SK-N-SH treated with all-trans-retinoic acid at 6 μM for 48 hours (cell line): Measurements from ENCODE around the gene DES.

Experiments
- ATAC-seq: fragments of 200-7000 bp; cut with Tn5 transposase; 3 replicates; pipeline ENCODE4 v1.9.1; 2020; ENCODE audit warnings: mild to moderate bottlenecking, moderate library complexity
- ARNTL ChIP-seq: fragments of 450-650 bp; formaldehyde crosslinking; IDR thresholded peaks from 2 replicates; pipeline ENCODE4 v1.5.0; 2020; ENCODE audit warnings: low read depth, mild to moderate bottlenecking, moderate library complexity, borderline replicate concordance
- CSDC2 ChIP-seq: fragments of 250-450 bp; sonication (Bioruptor Pico); IDR thresholded peaks from 2 replicates; pipeline ENCODE4 v1.5.0; 2020; ENCODE audit warnings: mild to moderate bottlenecking, moderate library complexity
- ESRRG ChIP-seq: fragments of 250-450 bp; sonication (Bioruptor Pico); IDR thresholded peaks from 2 replicates; pipeline ENCODE4 v1.6.1; 2021; ENCODE audit warnings: mild to moderate bottlenecking
- GLIS3 ChIP-seq: fragments of 250-450 bp; sonication (Bioruptor Pico); IDR thresholded peaks from 2 replicates; pipeline ENCODE4 v1.5.0; 2020; ENCODE audit warnings: mild to moderate bottlenecking, moderate library complexity
- ISL1 ChIP-seq: fragments of 250-450 bp; sonication (Bioruptor Pico); IDR thresholded peaks from 2 replicates; pipeline ENCODE4 v2.1.2; 2022; ENCODE audit warnings: mild to moderate bottlenecking, moderate library complexity
- OSR1 ChIP-seq: fragments of 250-450 bp; sonication (Bioruptor Pico); IDR thresholded peaks from 2 replicates; pipeline ENCODE4 v1.8.0; 2022; ENCODE audit warnings: moderate library complexity, mild to moderate bottlenecking, inconsistent platforms
- PATZ1 ChIP-seq: fragments of 250-450 bp; sonication (Bioruptor Pico); IDR thresholded peaks from 2 replicates; pipeline ENCODE4 v1.8.0; 2020; ENCODE audit warnings: mild to moderate bottlenecking, moderate library complexity, borderline replicate concordance
- PPARA ChIP-seq: fragments of 250-450 bp; sonication (Bioruptor Pico); IDR thresholded peaks from 2 replicates; pipeline ENCODE4 v1.5.0; 2020; ENCODE audit warnings: mild to moderate bottlenecking, borderline replicate concordance
- RARB ChIP-seq: fragments of 250-450 bp; sonication (Bioruptor Pico); IDR thresholded peaks from 2 replicates; pipeline ENCODE4 v1.8.0; 2021; ENCODE audit warnings: mild to moderate bottlenecking, moderate library complexity
- SNAI2 ChIP-seq: fragments of 250-450 bp; sonication (Bioruptor Pico); IDR thresholded peaks from 2 replicates; pipeline ENCODE4 v1.5.0; 2020; ENCODE audit warnings: mild to moderate bottlenecking, moderate library complexity
- TCF4 ChIP-seq: fragments of 250-450 bp; sonication (Bioruptor Pico); IDR thresholded peaks from 2 replicates; pipeline ENCODE4 v1.8.0; 2021; ENCODE audit warnings: mild to moderate bottlenecking, moderate library complexity, borderline replicate concordance
- ZFP30 ChIP-seq: fragments of 450-650 bp; formaldehyde crosslinking; IDR thresholded peaks from 2 replicates; pipeline ENCODE4 v1.5.0; 2022; ENCODE audit warnings: mild to moderate bottlenecking, moderate library complexity
- ZNF565 ChIP-seq: fragments of 450-650 bp; formaldehyde crosslinking; conservative IDR thresholded peaks from 2 replicates; pipeline ENCODE4 v1.5.0; 2020; ENCODE audit warnings: low read depth, mild to moderate bottlenecking, moderate library complexity
- ZNF70 ChIP-seq: fragments of 450-650 bp; formaldehyde crosslinking; IDR thresholded peaks from 2 replicates; pipeline ENCODE4 v1.5.0; 2020; ENCODE audit warnings: mild to moderate bottlenecking, moderate library complexity
- TF ChIP-seq, protein P1 (sequence below): fragments of 250-450 bp; sonication (Bioruptor Pico); IDR thresholded peaks from 2 replicates; pipeline ENCODE4 v1.5.0; 2020; ENCODE audit warnings: mild to moderate bottlenecking, moderate library complexity
- TF ChIP-seq, protein P2 (sequence below): fragments of 250-450 bp; sonication (Bioruptor Pico); IDR thresholded peaks from 2 replicates; pipeline ENCODE4 v1.5.1; 2020; ENCODE audit warnings: low read depth, mild to moderate bottlenecking, moderate library complexity
- TF ChIP-seq, protein P3 (sequence below): fragments of 250-450 bp; sonication (Bioruptor Pico); IDR thresholded peaks from 2 replicates; pipeline ENCODE4 v1.5.1; 2021; ENCODE audit warnings: mild to moderate bottlenecking, moderate library complexity

DES gene

DNA sequence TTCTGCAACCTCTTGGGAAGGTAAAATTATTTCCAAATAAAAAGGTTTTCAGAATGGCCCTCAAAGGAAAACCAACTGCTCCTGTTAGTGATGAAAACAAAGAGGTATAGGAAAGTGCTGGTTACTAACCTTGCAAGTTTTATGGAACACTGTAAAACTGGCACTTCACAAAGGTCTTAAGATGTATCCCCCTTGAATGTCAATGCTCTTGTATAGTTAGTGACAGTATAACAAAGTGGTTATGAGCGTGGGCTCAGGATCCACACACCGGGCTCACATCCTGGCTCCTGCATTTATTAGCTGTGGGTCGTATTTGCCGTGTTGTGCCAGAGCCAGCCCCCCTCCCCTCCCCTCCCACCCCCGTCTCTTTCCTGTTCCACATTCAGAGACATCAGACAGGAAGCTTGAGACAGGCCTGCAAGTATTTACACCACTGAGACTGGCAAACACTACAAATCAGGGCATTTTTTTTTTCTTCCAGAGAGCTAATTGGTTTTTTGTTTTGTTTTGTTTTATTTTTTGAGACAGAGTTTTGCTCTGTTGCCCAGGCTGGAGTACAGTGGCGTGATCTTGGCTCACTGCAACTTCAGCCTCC, 21.2 kb upstream of the DES start:
- ATAC-seq = no peak
- TF ChIP-seq SNAI2 = no peak
- TF ChIP-seq, protein P1, sequence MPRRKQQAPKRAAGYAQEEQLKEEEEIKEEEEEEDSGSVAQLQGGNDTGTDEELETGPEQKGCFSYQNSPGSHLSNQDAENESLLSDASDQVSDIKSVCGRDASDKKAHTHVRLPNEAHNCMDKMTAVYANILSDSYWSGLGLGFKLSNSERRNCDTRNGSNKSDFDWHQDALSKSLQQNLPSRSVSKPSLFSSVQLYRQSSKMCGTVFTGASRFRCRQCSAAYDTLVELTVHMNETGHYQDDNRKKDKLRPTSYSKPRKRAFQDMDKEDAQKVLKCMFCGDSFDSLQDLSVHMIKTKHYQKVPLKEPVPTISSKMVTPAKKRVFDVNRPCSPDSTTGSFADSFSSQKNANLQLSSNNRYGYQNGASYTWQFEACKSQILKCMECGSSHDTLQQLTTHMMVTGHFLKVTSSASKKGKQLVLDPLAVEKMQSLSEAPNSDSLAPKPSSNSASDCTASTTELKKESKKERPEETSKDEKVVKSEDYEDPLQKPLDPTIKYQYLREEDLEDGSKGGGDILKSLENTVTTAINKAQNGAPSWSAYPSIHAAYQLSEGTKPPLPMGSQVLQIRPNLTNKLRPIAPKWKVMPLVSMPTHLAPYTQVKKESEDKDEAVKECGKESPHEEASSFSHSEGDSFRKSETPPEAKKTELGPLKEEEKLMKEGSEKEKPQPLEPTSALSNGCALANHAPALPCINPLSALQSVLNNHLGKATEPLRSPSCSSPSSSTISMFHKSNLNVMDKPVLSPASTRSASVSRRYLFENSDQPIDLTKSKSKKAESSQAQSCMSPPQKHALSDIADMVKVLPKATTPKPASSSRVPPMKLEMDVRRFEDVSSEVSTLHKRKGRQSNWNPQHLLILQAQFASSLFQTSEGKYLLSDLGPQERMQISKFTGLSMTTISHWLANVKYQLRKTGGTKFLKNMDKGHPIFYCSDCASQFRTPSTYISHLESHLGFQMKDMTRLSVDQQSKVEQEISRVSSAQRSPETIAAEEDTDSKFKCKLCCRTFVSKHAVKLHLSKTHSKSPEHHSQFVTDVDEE (CRISPR knock-in tag) = no peak
- no peak for TF ChIP-seq PATZ1 (CRISPR knock-in tag)
- TF ChIP-seq, protein P2, sequence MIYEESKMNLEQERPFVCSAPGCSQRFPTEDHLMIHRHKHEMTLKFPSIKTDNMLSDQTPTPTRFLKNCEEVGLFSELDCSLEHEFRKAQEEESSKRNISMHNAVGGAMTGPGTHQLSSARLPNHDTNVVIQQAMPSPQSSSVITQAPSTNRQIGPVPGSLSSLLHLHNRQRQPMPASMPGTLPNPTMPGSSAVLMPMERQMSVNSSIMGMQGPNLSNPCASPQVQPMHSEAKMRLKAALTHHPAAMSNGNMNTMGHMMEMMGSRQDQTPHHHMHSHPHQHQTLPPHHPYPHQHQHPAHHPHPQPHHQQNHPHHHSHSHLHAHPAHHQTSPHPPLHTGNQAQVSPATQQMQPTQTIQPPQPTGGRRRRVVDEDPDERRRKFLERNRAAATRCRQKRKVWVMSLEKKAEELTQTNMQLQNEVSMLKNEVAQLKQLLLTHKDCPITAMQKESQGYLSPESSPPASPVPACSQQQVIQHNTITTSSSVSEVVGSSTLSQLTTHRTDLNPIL (CRISPR knock-in tag) = no peak
- no peak for TF ChIP-seq ESRRG
- no peak for TF ChIP-seq RARB (CRISPR knock-in tag)
- no peak for TF ChIP-seq ZFP30 (CRISPR knock-in tag)

DNA sequence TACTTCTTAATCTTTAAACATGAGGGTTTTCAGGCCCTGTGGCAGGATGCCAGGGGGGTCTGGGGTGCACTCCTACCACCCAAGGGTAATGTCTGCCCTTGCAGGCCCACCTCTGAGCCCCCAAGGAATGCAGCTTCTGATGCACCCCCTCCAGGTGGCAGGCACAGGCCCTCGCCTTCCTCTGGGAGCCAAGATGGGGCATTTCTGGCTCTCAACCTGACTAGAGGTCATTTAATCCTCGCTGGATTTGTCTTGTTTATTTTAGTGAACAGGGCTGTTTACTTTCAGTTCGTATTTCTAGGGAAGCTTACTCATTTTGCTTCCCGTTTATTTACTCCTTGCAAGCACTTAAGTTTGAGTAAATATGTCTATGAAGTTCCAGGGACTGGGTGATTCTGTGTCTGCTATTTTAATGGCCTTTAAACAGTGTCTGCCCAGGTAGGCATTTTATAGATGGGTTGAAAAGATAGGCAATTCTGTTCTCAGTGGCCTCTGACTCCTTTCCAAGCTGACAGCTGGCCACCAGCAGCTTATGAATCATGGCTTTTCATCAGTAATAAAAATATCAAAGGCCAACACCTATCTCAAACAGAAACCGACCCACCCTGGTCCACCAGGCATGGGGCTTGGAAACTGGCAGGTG, 19.3 kb upstream of the DES start:
- TF ChIP-seq, protein P3, sequence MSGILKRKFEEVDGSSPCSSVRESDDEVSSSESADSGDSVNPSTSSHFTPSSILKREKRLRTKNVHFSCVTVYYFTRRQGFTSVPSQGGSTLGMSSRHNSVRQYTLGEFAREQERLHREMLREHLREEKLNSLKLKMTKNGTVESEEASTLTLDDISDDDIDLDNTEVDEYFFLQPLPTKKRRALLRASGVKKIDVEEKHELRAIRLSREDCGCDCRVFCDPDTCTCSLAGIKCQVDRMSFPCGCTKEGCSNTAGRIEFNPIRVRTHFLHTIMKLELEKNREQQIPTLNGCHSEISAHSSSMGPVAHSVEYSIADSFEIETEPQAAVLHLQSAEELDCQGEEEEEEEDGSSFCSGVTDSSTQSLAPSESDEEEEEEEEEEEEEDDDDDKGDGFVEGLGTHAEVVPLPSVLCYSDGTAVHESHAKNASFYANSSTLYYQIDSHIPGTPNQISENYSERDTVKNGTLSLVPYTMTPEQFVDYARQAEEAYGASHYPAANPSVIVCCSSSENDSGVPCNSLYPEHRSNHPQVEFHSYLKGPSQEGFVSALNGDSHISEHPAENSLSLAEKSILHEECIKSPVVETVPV (CRISPR knock-in tag) = no peak
- TF ChIP-seq TCF4 (no peak), ZNF565 (CRISPR knock-in tag) (no peak), RARB (CRISPR knock-in tag) (no peak), ZNF70 (CRISPR knock-in tag) (no peak), GLIS3 (CRISPR knock-in tag) (no peak), ARNTL (CRISPR knock-in tag) (no peak), ZFP30 (CRISPR knock-in tag) (no peak), OSR1 (CRISPR knock-in tag) (no peak)
- TF ChIP-seq, protein P2 (CRISPR knock-in tag) = no peak
- TF ChIP-seq, all 23 proteins: peak for 0
- no peak for ATAC-seq

DNA sequence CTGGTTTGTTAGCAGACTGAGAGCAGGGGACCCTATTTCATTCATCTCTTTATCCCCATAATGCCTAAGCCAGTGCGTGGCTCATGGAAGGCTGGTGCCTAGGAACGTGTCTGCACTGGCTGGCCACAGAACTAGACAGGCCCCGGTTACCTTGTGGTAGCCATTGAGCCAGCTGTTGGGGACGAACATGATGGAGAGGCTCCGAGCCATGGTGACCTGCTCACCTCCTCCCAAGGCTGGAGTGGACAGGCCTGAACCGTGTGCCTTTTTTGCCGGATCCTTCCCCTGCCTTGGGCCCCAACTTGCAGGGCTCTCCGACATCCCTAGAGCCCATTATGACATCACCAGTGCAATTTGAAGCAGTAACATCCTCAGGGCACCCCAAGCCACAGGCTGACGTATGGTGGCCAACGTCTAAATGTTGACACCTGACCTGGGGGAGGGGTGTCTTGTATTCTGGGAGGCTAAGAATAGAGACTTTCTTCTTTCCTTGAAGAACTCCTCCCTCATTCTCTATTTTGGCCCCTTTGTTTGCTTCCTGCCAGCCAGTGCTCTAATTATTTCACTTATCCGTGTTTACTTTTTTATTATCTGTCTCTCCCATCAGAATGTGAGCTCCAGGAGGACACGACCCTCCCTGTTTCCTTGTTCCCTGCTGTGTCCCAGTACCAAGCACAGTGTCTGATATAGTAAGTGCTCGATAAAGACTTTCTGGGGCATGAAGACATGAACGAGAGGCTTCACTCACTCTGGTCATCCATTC, 18.3 kb upstream of the DES start:
- no peak for TF ChIP-seq PPARA (CRISPR knock-in tag)
- TF ChIP-seq, protein P1 (CRISPR knock-in tag) = no peak
- no peak for TF ChIP-seq CSDC2 (CRISPR knock-in tag)
- no peak for TF ChIP-seq TCF4
- no peak for TF ChIP-seq ISL1 (CRISPR knock-in tag)
- no peak for TF ChIP-seq ESRRG
- ATAC-seq = no peak
